Fibroblast of lung (primary cell): ENCODE data around the gene SPAAR.

Experiments used
- EZH2 ChIP-seq: IDR thresholded peaks from 2 replicates; pipeline ENCODE4 v1.5.1; 2012; ENCODE audit warnings: low read length, control low read depth, mild to moderate bottlenecking; ENCODE audit errors: missing control alignments
- TF ChIP-seq, protein P1 (sequence below), 2 donors: IDR thresholded peaks in 1 of 2; conservative IDR thresholded peaks in 1 of 2; 1 replicate in 1 of 2; 2 replicates in 1 of 2; pipeline ENCODE4 v1.5.1; 2011 to 2012; ENCODE audit warnings: low read length in 2 of 2, control low read depth in 1 of 2, inconsistent platforms in 1 of 2, low read depth in 1 of 2, mild to moderate bottlenecking in 1 of 2

DNA sequence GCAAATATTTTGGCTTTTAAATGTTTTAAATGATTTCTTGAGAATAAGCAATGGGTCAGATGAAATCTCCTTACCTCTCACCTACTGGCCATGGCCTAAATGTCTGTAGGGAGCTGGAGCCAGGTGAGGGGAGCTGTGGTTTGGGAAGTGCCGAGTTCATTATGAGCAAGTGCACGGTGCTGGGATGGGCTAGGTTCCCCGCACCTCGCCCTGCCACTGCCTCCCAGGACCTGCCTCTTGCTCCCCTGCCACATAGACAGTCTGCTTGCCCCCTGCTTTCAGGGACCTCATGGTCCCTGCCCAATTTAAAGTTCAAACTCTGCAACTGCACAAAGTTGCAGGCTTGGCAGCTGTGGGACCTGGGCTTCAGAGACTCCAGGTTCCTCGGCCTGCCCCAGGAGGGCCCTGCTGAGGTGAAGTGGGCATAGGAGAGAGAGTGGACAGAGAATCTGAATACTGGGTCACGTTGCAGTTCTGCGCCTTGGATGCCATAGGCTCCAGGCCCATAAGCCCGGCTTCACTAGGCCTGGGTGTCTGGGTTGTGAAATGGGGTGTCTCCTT is 44.5 kb upstream of the SPAAR start:
- TF ChIP-seq, protein P1, sequence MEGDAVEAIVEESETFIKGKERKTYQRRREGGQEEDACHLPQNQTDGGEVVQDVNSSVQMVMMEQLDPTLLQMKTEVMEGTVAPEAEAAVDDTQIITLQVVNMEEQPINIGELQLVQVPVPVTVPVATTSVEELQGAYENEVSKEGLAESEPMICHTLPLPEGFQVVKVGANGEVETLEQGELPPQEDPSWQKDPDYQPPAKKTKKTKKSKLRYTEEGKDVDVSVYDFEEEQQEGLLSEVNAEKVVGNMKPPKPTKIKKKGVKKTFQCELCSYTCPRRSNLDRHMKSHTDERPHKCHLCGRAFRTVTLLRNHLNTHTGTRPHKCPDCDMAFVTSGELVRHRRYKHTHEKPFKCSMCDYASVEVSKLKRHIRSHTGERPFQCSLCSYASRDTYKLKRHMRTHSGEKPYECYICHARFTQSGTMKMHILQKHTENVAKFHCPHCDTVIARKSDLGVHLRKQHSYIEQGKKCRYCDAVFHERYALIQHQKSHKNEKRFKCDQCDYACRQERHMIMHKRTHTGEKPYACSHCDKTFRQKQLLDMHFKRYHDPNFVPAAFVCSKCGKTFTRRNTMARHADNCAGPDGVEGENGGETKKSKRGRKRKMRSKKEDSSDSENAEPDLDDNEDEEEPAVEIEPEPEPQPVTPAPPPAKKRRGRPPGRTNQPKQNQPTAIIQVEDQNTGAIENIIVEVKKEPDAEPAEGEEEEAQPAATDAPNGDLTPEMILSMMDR (conservative IDR thresholded peaks at IDR 0.05 in 1 of 2, IDR thresholded peaks at IDR 0.05 in 1 of 2; ENCODE audit: low read depth in 1 of 2, low read length in 2 of 2) = no peak
- TF ChIP-seq EZH2 = no peak
